HG03457 (cell line): ENCODE data around the gene MC5R.

ENCODE experiments used
- ATAC-seq: cut with Tn5 transposase; IDR thresholded peaks from one replicate; pipeline ENCODE4 v1.9.1; 2021; ENCODE audit warnings: moderate number of reproducible peaks; ENCODE audit not compliant: unreplicated experiment

The MC5R gene

DNA sequence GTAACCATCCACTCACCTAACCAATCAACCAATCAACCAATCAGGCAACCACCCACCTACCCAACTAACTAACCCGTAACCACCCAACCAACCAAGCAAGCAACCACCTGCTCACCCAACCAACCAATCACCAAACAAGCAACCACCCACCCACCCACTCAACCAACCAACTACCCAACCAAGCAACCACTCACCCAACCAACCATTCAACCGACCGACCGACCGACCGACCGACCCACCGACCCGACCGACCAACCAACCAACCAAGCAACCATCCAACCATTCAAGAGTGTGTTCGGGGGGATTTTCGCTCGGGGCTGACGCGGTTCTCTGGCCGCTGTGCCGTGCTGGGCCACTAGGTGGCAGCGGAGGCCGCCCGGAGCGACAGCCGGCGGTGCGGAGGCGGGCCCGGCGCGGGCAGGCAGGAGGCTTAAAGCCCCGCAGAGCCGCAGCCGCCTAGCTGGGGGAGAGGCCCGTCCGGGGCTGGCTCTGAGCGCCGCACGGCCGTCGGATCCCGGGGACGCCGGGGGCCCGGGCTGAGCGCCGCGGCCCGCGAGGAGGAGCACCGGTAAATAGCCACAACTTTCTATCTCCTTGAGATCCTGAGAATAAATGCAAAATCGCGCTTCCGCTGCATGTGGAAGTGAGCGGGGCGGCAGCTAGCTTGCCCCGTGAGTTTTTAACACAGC, at the start of gene MC5R:
TSS of gene MC5R (plus strand) at position 443 of the 689 bp plus-strand sequence. CDS start 1,617 bp downstream, outside the sequence.
- peak; percentile 73 for ATAC-seq

DNA sequence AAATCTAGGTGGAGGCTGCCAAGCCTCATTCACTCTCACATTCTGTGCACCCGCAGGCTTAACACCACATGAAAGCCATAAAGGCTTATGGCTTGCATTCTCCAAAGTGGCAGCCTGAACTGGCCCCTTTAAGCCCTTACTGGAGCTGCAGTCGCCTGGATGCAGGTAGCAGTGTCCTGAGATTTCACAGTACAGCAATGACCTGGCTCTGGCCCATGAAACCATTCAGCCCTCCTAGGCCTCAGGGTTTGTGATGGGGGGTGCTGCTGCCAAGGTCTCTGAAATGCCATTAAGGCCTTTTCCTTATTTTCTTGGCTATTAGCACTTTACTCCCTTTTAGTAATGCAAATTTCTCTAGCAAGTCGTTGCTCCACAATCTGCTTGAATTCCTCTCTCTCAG, 48.9 kb upstream of the MC5R start:
- no peak for ATAC-seq

- ATAC-seq, result no peak
These were observed 32.8 kb upstream of the MC5R start for GRCh38 chr18:13791181-13791580.

- no peak for ATAC-seq
These were observed 30.1 kb upstream of the MC5R start for GRCh38 chr18:13793819-13794218.

DNA sequence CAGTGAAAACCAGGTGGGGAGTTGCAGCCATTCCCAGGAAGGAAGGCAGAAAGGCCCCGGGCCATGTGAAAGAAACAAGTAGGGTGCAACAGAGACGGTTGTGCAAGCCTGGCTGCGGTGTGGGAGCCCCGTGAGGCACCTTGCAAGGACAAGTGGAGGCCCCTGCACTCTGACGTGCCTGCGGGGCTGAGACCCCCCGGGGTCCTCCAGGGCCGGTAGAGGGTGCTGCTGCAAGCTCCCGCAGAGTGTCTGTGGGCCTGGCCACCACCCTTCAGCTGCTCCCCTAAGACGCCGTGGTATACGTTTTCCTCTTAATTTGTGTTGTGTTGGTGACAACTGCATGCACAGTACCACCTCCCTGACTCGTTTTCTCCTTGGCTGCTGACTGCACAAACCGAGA, 27.4 kb upstream of the MC5R start:
- no peak for ATAC-seq

DNA sequence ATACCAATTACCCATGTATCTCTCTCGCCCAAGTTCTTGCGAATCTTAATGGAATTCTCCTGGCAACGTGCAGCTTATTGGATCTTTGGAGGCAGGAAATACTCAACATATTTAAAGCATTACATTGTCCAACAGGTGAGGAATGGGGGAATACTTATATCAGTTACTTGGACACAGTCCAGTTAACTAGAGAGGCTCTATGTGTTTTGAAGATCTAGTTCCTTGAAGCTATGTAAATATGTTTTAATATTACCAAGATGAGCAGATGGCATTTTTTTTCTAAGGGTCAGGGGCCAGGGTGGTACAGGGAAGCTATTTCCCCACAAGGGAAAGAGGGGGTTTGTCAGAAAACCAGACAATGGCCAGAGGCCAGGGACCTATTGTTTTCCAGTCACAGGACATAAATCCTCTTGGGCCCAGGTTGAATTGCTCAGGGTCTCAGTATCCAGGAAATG, 26.8 kb upstream of the MC5R start:
- no peak for ATAC-seq

DNA sequence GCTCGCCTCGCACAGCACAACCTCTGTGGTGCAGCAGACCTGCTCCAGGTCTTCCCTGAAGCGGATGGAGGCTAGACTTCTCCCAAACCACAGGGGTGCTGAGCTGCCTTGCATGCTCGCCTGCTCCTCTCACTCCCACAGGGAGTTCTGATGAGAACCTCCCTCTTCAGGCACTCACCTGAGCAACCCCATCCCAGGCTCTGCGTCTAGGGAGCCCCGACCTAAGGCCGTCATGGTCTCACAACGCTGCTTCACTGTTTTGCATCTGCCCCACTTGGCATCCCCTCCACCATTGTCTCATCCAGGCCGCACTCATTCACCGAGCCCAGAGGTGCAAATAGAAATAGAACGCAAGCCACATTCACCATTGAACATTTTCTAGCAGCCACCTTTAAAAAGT, 24.6 kb upstream of the MC5R start:
- no peak for ATAC-seq

- no peak for ATAC-seq
These were observed 23.3 kb upstream of the MC5R start for GRCh38 chr18:13800505-13801259.

DNA sequence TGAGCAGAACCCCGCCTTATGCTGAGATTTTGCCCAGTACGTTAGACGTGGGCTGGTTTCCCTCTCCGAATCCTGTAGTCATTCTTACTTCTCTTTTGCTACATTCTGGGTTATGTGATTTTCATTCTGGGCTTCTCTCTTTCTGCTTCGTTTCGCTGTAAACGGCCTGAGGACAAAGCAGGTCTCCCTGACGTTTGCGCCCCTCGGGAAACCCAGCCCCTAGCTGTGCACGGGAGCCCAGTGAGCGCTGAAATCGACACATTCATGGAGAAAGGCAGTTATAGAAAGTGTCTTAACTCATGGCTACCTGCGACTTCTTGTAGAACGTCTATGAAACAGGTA, 22.7 kb upstream of the MC5R start:
- no peak for ATAC-seq

- ATAC-seq, result no peak
These were observed 19.6 kb upstream of the MC5R start for GRCh38 chr18:13804305-13804704.

DNA sequence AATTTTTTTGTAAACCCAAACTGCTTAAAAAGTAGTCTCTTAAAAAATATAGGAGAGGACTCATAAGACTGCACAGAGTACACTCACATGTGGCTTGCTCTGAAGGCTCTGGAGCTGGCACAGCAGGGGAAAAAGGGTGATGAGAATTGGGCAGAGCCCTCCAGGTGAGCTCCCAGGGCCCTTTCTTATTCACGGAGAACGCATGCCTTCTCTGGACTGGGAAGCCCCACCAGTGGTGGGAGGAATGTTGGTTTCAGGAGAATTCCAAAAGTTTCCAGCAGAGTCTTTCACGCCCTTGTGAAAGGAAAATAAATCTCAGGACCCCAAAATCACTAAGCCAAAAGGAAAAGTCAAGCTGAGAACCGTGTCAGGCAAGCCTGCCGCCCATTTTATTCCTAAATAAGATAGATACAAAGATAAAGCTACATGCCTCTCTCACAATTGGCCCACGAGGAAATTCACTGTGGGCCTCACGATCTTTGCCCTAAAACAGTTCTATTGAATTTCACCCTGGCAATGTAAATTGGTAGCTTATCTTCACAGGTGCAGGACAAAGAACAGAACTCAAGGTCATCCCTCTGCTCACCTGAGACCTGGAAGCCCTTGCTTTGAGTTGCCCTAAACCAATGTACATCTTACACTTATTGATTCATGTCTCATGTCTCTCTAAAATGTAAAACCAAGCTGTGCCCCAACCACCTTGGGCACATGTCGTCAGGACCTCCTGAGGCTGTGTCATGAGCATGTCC, 15.5 kb upstream of the MC5R start:
- no peak for ATAC-seq

- ATAC-seq, result no peak
These were observed 14.9 kb upstream of the MC5R start for GRCh38 chr18:13809043-13809430.

DNA sequence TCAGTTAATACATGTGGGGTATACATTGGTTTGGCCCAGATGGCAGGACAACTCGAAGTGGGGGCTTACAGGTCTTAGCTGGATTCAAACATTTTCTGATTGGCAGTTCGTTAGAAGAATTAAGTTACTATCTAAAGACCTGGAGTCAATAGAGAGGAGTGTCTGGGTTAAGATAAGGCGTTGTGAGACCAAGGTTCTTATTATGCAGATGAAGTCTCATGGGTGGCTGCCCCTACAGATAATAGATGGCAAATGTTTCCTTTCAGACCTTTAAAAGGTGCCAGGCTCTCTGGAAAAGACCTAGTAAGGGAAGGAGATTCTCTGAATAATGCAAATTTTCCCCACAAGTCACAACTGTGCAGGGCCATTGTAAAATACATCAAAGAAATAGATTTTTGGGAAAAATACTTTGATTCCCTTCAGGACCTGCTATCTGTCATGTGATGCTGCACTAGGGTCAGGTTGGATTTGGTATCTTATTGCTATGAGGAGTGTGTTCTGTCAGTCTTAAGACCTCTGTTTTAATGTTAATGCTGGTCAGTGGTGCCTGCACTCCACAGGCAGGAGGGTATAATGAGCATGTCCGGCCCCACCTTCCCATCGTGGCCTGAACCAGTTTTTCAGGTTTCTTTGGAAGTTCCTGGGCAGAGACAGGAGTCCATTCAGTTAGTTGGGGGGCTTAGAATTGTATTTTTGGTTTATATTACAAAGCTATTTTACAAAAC, 14.3 kb upstream of the MC5R start:
- ATAC-seq, result no peak

DNA sequence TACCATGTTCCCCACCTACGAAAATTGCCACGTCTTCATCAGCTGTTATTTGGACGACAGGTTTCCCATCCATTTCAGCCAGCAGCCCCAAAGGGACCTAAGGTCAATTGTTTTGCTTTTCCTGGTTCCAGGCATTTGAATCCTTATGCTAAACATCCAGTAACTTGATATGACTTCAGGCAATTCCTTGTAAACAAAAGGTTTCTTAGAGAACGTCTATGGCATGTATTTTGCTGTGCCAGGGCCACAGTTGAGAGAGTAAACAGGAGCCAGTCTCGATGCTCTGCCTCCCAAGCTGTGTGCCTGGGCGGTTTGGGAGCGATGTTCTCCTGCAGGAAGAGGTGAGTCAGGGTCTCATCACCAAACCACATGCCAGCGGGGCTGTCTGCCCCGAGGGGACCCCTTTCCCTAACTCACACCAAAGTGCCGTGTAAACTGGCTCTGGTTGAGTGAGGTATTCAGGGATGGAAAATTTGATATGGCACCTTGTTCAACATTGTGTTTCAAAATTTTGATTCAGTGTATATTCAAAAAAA, 12.9 kb upstream of the MC5R start:
- no peak for ATAC-seq

GRCh38 chr18:13811993-13812392, 12.0 kb upstream of the MC5R start:
- no peak for ATAC-seq

- ATAC-seq, result no peak
These were observed 10.6 kb upstream of the MC5R start for GRCh38 chr18:13813271-13813849.

- no peak for ATAC-seq
These were observed 2.3 kb downstream of the MC5R start for GRCh38 chr18:13826209-13826608.

DNA sequence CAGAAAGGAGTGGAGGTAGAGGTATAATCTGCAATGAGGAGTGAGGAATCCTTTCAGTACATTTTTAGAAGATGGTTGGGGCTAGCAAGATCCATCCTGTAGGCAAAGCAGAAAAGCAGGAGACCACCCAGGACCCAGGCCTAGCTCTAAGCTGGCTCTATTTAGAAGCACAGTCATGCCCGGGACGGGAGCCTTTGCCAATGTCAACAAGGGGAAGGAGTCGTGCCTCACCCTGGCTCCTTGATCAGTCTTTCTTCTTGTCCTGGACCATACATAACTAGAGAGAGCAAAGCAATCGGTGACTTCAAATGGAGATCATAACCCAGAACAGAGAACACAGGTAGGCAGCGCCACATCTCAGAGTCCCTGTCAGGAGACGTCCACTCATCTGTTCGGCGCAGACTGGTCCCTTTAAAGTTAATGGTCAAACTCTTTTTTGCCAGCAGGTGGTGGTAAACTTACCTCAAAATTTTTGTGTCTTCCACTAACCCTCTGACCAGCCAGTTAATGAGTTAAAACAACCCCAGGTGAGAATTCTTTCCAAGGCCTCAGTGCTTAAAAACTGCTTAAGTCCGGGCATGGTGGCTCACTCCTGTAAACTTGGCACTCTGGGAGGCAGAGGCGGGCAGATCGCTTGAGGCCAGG, 8.0 kb downstream of the MC5R start:
- no peak for ATAC-seq

- ATAC-seq, result no peak
These were observed 10.6 kb downstream of the MC5R start for GRCh38 chr18:13834496-13835015.

DNA sequence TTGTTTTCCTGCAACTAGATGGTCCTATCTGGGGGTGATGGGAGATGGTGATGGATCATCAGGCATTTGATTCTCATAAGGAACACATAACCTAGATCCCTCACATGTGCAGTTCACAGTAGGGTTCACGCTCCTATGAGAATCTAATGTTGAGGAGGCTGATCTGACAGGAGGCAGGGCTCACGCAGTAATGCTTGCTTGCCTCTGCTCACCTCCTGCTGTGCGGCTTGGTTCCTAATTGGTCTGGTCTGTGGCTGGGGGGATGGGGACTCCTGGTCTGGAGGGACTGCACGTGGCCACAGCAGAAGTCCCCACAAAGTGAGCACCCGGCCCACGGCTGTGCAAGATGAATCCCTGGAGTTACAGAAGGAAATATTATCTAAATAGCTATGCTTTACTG, 11.3 kb downstream of the MC5R start:
- no peak for ATAC-seq
